ENCODE data around the gene AEN. TPM values are rescaled to one million over a fixed set of nuclear protein-coding genes. Genes with fewer than 3 reads are reported as not detected.

Gene AEN
- total RNA-seq, 1 donor from 2014 or later = 8.1 TPM

DNA sequence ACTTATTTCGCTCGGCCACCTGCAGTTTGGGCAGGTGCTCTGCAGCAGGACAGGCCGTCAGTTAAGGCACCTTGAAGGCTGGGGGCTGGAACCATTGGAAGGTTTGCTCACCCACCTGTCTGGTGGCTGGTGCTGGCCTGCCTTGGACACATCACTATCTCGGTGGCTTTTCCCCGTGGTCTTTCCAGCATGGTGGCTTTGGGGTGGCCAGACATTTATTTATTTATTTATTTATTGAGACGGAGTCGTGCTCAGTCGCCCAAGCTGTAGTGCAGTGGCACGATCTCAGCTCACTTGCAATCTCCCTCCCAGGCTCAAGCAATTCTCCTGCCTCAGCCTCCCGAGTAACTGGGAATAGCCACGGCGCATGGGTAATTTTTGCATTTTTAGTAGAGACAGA lies 29.4 kb downstream of the AEN start:
- DNase-seq = no peak

GRCh38 chr15:88651136-88651732 lies 30.1 kb downstream of the AEN start:
- DNase-seq = no peak

GRCh38 chr15:88651971-88652370 lies 30.8 kb downstream of the AEN start:
- DNase-seq = no peak

DNA sequence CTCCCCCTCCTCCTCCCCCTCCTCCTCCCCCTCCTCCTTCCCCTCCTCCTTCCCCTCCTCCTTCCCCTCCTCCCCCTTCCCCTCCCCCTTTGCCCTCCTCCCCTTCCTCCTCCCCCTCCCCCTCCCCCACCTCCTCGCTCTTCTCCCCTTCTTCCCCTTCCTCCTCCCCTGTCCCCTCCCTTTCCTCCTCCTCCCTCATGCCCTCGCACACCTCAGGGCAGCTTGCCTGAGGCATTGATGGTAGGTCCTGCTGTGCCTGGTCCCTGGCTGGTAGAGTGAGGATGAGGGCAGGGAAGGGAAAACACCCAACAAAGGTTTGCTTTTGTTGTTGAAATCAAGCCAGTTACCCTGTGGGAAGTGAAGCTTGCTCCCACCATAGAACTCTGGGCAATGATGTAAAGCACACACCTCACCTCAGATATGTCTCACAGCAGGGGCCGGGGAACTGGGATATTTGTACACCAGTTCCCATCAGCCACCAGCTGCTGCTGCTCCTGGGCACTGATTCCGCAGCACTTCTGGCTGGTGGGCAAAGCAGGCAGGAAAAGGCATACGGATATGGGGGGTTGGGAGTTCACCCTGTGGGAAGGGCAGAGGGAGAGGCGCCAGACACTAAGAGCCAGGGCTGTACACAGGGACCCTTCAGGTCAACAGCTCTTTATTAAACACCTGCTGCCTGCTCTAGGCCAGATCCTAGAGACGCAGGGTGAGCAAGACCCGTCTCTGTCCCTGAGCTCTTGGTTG lies 31.5 kb downstream of the AEN start:
- DNase-seq = no peak

DNA sequence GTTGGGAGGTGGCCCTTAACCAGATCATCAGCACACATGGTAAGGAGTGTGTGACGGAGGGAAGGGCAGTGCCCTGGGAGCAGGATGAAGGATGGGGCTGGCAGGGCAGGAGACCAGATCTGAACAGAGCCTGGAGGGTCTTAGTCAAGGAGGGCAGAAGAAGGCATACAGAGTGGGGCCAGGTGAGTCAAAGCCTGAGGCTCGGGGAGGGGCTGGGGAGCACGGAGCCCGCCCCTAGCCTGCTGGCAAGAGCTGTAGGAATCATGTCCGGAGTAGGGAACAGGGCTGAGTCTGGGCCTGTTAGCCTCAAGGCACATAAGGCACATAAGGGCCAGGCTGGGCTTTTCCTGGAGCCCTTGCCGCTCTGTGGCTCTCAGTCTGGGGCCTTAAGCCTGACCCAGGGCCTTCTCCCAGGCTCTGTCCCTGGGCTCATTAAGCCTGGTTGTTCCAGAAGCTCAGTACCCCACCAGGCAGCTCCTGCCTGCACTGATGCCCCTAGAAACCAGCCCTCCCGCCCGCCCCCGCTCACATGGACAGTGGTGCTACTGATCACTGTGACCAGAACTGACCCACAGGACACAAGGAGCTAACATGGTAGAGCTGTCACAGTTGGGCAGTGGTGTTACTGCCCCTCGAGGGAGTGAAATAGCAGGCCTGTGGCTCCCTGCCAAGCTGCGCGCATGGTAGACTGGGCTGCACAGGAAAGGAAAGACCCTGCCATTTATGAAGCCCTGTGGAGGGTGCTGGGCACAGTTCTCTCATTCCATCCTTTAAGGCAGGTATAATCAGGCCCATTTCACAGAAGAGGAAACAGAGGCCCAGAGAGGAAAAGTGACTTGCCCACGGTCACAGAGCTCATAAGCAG lies 32.3 kb downstream of the AEN start:
- DNase-seq = no peak

GRCh38 chr15:88654430-88655102 lies 33.4 kb downstream of the AEN start:
- DNase-seq = no peak

- no peak for DNase-seq
Measured at GRCh38 chr15:88655103-88655553, 34.0 kb downstream of the AEN start.

GRCh38 chr15:88655800-88656488 lies 34.8 kb downstream of the AEN start:
- no peak for DNase-seq

DNA sequence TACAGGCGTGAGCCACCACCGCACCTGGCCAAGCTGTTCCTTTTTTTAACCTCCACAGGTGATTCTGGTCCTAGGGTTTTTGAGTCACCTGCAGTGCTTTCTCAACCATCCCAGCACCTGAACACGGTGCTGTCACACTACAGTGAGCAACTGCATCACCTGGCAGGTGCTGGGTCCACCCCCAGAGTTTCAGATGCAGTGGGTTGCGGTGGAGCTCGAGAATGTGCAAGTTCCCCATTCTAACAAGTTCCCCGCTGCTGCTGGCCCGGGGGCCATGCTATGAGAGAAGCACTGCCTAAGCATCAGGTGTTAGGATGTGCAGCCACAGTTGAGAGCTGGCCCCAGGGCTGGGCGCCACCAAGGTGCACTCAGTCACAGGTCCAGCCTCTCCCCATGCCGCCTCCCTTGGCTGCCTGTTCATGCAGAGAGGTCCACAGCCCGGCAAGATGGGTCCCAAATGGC lies 35.7 kb downstream of the AEN start:
- DNase-seq = no peak

- DNase-seq = no peak
Measured at GRCh38 chr15:88657326-88658069, 36.4 kb downstream of the AEN start.

DNA sequence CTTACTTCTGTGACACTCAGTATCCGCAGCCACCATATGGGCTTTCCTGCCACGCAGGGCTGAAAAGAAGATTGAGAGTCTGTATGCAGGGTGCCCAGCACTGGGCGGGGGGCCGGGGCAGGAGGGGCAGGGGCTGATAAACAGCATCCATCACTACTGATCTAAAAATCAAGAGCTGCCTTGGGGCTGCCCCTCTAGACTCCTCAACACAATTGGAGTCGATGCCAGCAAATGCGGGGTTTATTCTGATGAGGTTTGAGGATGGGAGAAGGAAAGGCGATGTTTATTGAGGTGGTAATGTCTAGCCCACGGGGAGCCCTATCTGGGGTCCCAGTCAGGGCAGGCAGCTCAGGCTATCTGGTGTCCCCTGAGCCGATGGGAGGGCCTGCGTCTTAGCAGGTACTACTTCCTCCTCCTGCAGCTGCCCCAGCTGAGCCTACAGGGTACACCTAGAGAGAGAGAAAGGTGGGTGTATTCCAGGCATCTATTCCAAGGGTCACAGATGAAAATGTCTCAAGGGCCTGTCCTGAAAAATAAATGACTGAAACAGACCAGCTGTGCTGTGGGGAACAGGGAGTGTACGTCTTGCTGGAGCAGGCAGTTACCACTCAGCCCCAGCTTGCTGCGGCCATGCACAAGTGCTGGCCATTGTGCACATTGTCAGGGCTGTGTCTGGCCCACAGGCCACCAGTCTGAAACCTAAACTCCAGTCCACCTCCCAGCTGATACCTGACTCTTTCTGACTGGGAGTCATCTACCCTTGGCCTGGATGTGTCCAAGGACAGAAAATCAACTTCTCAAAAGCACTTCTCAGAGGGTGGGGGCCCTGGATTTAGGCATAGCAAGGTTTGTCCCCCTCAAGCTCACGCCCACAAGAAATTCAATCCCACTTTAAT lies 37.2 kb downstream of the AEN start:
- DNase-seq = no peak

- DNase-seq = peak; percentile 29
Measured at GRCh38 chr15:88658972-88659931, 38.1 kb downstream of the AEN start.

- DNase-seq = peak; percentile 62
Measured at GRCh38 chr15:88661041-88661700, 40.0 kb downstream of the AEN start.

DNA sequence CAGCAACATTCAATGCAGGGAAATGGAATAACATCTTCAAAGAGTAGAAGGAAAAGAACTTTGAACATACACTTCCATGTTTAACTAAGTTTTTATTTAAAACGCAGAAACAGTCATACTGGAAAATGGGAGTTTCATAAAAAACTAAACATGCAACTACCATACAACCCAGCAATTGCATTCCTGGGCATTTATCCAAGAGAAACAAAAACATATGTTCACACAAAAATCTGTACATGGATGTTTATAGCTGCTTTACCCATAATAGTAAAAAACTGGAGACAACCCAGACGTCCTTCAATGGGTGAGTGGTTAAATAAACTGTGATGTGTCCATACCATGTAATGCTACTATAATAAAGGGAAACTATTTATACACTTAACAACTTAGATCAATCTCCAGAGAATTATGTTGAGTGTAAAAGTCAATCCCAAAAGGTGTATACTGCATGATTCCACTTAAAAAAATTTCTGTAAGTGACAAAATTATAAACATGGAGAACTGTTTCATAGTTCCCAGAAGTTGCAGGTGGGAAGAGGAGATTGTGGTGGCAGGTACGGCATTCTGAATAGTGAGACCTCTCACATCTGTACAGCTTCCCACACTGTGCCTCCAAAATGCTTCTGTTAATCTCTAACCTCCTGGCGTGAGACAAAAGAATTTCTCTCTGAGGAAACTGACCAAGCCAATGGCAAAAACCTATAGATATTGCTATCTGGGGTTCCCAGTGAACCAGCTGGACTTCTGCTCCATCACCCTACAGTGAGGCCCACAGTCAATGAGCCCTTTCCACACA lies 40.8 kb downstream of the AEN start:
- DNase-seq = peak; percentile 62

DNA sequence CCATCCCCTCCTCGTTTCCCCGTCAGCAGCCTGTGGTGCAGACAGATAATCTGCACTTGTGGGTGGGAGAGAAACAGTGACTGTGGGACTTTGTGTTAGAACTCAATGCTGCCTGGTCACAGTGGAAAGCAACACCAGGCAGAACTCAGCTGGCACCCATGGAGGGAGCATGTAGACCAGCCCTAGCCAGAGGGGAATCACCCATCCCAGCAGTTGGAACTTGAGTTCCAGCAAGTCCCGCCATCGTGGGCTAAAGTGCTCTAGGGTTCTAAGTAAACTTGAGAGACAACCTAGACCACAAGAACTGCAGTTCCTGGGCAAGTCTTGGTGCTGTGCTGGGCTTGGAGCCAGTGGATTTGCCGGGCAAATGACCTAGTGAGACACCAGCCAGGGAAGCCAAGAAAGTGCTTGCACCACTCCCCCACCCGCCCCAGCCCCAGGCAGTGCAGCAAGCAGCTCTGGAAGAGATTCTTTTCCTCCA lies 42.0 kb downstream of the AEN start:
- no peak for DNase-seq

GRCh38 chr15:88664151-88664778 lies 43.1 kb downstream of the AEN start:
- DNase-seq = peak; percentile 35

DNA sequence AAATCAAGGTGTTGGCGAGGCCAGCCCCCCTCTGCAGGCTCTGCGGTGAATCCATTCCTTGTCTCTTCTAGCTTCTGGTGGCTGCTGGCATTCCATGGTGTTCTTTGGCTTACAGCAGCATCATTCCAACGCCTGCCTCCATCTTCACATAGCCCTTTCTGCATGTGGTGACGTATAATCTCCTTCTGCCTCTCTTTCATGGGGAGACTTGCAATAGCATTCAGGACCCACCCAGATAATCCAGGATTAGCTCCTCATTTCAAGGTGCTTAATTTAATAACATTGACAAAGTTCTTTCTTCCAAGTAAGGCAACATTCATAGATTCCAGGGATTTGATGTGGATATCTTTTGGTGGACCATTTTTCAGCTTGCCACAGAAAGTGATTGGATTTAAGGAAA lies 53.5 kb downstream of the AEN start:
- no peak for DNase-seq
